ENCODE results near the gene BAG5. TPM values are rescaled to one million over a fixed set of nuclear protein-coding genes. Genes with fewer than 3 reads are reported as not detected.

The BAG5 gene
- total and polyA plus RNA-seq, 2 donors (not counting 1 experiment from before 2014, with no cell fraction given): 7.4 to 31.6 TPM

GRCh38 chr14:103541709-103542604, 20.5 kb downstream of the BAG5 start:
- intact Hi-C loops (cut with micrococcal nuclease): no loop called here
- Histone ChIP-seq H3K4me2 (replicated peaks; ENCODE audit: low read depth, low read length, poor library complexity, severe bottlenecking) (no peak overlapping the region), H3K79me2 (ENCODE audit: control insufficient read depth, insufficient read depth, low read length) (peaks cover 3% of the 10 kb centered on the region), H3K4me1 (ENCODE audit: control insufficient read depth in 2 of 2, insufficient read depth in 2 of 2, low read length in 2 of 2) (peaks cover 0 to 6% of the 10 kb centered on the region in 2 donors), H3K9me3 (ENCODE audit: control extremely low read depth in 1 of 3, control insufficient read depth in 2 of 3, insufficient read depth in 1 of 3, low read length in 2 of 3) (no peaks in the 10 kb centered on the region), H2AFZ (ENCODE audit: insufficient read depth, low read depth, low read length, poor library complexity, severe bottlenecking) (no peak overlapping the region), H3K27ac (ENCODE audit: low read length in 2 of 2) (no peak overlapping the region), H3K36me3 (replicated peaks in 1 of 2; ENCODE audit: control extremely low read depth in 1 of 2, control insufficient read depth in 1 of 2, extremely low read depth in 1 of 2, insufficient read depth in 2 of 2, low read length in 1 of 2) (no peaks in the 10 kb centered on the region), H4K20me1 (ENCODE audit: control insufficient read depth, insufficient read depth, low read length, poor library complexity, severe bottlenecking) (peaks cover 9% of the 10 kb centered on the region), H3K4me3 (ENCODE audit: control extremely low read depth in 1 of 5, extremely low read depth in 1 of 5, insufficient read depth in 1 of 5, low read depth in 2 of 5, low read length in 4 of 5) (no peak overlapping the region), H3K27me3 (replicated peaks in 1 of 4; ENCODE audit: control extremely low read depth in 1 of 4, control insufficient read depth in 3 of 4, insufficient read depth in 4 of 4, low read length in 3 of 4) (peaks cover 0 to 22% (median 2%) of the 10 kb centered on the region in 4 experiments), H3K9ac (ENCODE audit: low read length) (no peak overlapping the region)
- TF ChIP-seq CTCF (IDR thresholded peaks at IDR 0.05) (no peak), EZH2 (IDR thresholded peaks at IDR 0.05; ENCODE audit: borderline replicate concordance, insufficient read depth, low read depth, low read length, poor library complexity, severe bottlenecking) (no peak)
- POLR2A ChIA-PET: no interaction called here
- DNase-seq (no peak), ATAC-seq (ENCODE audit: low read depth) (no peak)
- 83% methylated on average over 33 of the region's 33 CpGs for WGBS (ENCODE audit: insufficient coverage)
- CTCF ChIA-PET: interaction anchor here (1.3 kb wide), 1 partner anchor 42 kb away, joined by 3 read pairs; no protein-coding TSS in a partner anchor
- Mint-ChIP-seq H3K4me3 (no peak overlapping the region), H3K27me3 (no peaks in the 10 kb centered on the region), H3K9me3 (ENCODE audit: insufficient read depth) (no peaks in the 10 kb centered on the region), H3K27ac (no peak overlapping the region), H3K4me1 (peaks cover 4% of the 10 kb centered on the region)

Data from B cell (primary cell).